IPS DF 6.9 (cell line): ENCODE data around the gene VCAN.

Experiments
- DNase-seq: peaks from one replicate; pipeline ENCODE4 v3.0.0-alpha.2; 2013; ENCODE audit warnings: low read depth, low spot score
- H3K27ac ChIP-seq: one replicate; pipeline ENCODE4 v1.5.1; 2013; ENCODE audit warnings: low read length, control low read depth
- H3K27me3 ChIP-seq: 2 replicates; pipeline ENCODE4 v1.6.1; 2013; ENCODE audit warnings: mild to moderate bottlenecking, low read length; ENCODE audit not compliant: control insufficient read depth, insufficient read depth
- H3K36me3 ChIP-seq: 2 replicates; pipeline ENCODE4 v1.6.1; 2013; ENCODE audit warnings: low read length; ENCODE audit not compliant: control insufficient read depth, insufficient read depth
- H3K4me1 ChIP-seq: 2 replicates; pipeline ENCODE4 v1.6.1; 2013; ENCODE audit warnings: low read length; ENCODE audit not compliant: control insufficient read depth, insufficient read depth
- H3K4me3 ChIP-seq: 2 replicates; pipeline ENCODE4 v1.5.1; 2013; ENCODE audit warnings: mild to moderate bottlenecking, low read length
- H3K9me3 ChIP-seq: 2 replicates; pipeline ENCODE4 v1.6.1; 2013; ENCODE audit warnings: low read length, inconsistent platforms; ENCODE audit not compliant: control insufficient read depth, insufficient read depth
- WGBS: extraction: QIAGEN DNeasy Blood & Tissue Kit; methylation state at CpG from one replicate; pipeline ENCODE4 v1.1.7; 2013; ENCODE audit warnings: mixed read lengths, missing lambda C conversion rate; ENCODE audit not compliant: insufficient read length, insufficient coverage; 5-methylcytosine and 5-hydroxymethylcytosine counted together

VCAN gene

DNA sequence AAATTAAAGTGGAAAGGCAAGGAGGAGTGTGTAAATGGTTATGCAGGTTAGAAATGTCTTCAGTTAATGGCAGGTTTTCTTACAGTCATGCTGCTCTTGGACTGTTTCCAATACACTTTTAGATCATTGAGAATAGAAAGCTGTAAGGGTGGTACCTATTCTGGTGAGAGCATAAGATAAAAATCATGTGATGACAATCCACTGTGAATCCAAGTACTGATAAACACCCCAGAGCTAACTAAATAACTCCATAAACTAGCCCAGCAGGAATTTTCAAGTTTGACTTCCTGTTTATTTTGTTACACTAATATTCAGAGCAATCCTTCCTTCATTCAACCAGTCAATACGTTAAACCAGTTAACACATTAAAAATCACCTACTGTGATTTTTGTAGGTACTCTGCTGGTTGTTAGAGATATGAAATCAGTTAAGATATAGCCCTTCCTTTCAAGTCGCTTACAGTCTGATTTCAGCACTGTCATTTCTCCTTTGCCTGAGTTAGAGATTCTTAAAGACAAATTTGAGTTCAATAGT, 22.6 kb downstream of the VCAN start:
- WGBS = no CpG with 5 or more reads among the region's 2 CpGs
- no peak for DNase-seq
- H3K36me3 ChIP-seq = peaks cover 6% of the 10 kb centered on the region

DNA sequence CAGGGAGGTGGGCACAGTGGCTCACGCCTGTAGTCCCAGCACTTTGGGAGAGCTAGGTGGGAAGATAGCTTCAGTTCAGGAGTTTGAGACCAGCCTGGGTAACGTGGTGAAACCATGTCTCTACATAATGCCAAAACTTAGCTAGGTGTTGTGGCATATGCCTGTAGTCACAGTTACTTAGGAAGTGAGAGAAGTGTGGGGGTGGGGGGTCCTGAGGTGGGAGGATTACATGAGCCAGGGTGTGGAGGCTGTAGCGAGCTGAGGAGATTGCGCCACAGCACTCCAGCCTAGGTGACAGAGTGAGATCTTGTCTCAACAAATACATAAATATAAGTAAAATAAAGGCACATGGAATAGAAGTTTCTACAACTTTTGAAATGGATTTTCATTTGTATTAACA, 23.1 kb downstream of the VCAN start:
- no peak overlapping the region for H3K27ac ChIP-seq
- H3K27me3 ChIP-seq = no peaks in the 10 kb centered on the region
- peaks cover 6% of the 10 kb centered on the region for H3K36me3 ChIP-seq
- H3K4me1 ChIP-seq = 0 out of 2 replicates have a peak, but pooled peaks cover 2% of the 10 kb centered on the region
- no CpG with 5 or more reads among the region's 4 CpGs for WGBS
- no peaks in the 10 kb centered on the region for H3K9me3 ChIP-seq
- no peak for DNase-seq
- H3K4me3 ChIP-seq = no peak overlapping the region

More for the DNA sequence above, 22.6 kb downstream of the VCAN start:
- H3K4me1 ChIP-seq = 0 out of 2 replicates have a peak, but pooled peaks cover 2% of the 10 kb centered on the region
- H3K9me3 ChIP-seq = no peaks in the 10 kb centered on the region
- H3K27me3 ChIP-seq = no peaks in the 10 kb centered on the region
- H3K27ac ChIP-seq = no peak overlapping the region
- H3K4me3 ChIP-seq = no peak overlapping the region

DNA sequence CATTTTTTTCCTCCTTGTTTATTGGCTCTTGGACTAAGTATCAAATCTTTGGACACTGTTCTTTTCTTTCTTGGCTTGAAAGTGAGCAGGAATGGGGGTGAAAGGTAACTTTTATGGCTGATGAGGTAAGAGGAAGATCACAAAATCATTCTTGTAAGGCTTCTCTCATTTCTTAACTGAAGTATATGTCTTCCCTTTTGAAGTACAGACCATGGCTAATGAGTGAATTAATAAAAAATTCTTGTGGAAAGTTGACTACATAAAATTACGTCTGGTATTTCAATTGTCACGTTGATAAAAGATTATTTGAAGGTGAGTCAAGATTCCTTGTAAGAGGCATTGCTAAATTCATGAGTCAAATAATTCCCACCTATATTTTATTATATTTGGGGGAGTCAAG, 25.1 kb downstream of the VCAN start:
- H3K27me3 ChIP-seq = no peaks in the 10 kb centered on the region
- no CpG with 5 or more reads among the region's 2 CpGs for WGBS
- H3K27ac ChIP-seq = no peak overlapping the region
- H3K9me3 ChIP-seq = no peaks in the 10 kb centered on the region
- 0 out of 2 replicates have a peak, but pooled peaks cover 2% of the 10 kb centered on the region for H3K4me1 ChIP-seq
- H3K4me3 ChIP-seq = no peak overlapping the region
- no peaks in the 10 kb centered on the region; the same call in 1 of the 2 replicates for H3K36me3 ChIP-seq
- no peak for DNase-seq

DNA sequence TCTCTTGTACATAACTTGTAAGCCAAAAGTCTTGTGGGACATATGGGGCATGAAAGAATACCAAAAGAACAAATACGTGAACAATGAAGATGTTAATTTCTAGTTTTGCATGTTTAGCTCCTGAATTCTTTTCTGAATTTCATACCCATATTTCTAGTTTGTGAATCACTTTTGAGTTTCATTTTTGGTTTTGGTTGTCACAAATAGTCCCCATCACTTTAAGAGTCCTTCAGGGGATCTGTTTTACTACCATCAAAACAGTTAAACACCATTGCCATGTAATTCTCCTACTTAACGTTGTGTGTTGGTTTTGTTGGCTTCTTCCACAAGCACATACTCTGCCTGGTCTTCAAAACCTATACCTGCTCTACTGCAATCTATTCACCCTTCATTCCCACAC, 27.0 kb downstream of the VCAN start:
- H3K4me3 ChIP-seq = no peak overlapping the region
- H3K27ac ChIP-seq = no peak overlapping the region
- H3K36me3 ChIP-seq = no peaks in the 10 kb centered on the region; the same call in 1 of the 2 replicates
- no peaks in the 10 kb centered on the region for H3K9me3 ChIP-seq
- H3K27me3 ChIP-seq = no peaks in the 10 kb centered on the region
- H3K4me1 ChIP-seq = no peaks in the 10 kb centered on the region
- no CpG with 5 or more reads among the region's 2 CpGs for WGBS
- DNase-seq = no peak

DNA sequence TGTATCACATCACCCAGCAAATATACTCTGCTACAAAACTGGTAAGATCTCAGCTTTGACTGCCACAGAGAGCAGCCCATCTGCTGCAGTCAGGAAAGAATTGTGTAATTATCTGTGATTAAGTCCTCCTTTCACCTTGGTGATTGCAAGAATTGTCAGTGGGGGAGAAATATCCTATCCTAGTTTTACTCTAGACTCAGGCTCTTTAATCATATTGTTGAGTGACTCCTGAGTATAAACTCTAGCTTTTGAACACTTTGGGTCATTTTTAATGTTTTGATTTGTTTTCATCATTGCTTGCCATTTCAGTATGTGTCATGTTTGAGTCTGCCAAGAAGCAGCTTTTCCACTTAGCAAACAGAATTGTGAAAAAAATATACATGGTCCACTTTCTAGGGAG, 32.1 kb downstream of the VCAN start:
- Histone ChIP-seq H3K36me3 (peaks cover 4% of the 10 kb centered on the region), H3K4me3 (no peak overlapping the region), H3K27me3 (no peaks in the 10 kb centered on the region), H3K4me1 (no peaks in the 10 kb centered on the region), H3K9me3 (no peaks in the 10 kb centered on the region; the same call in 1 of the 2 replicates), H3K27ac (no peak overlapping the region)
- no peak for DNase-seq

DNA sequence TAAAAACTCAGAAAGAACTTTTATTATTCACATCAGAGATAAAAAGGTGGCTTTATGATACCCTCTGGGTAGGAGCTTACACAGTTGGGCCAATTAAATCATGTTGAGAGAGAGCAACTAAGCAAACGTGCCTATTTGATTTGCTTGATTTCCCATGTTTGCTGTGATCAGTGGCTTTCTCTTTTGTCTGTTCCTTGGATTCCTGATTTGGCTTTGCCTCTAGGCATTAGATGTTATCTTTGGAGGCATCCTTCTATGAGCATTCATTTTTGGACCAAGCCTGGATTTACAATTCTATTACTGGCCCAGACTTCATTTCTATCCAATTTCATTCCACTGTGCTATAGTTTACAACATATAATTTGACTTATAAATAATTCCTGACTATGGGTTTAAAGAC, 35.9 kb downstream of the VCAN start:
- H3K4me3 ChIP-seq = no peak overlapping the region
- H3K27me3 ChIP-seq = no peaks in the 10 kb centered on the region
- no CpG with 5 or more reads among the region's 1 CpG for WGBS
- H3K4me1 ChIP-seq = peaks cover 1% of the 10 kb centered on the region; the same call in 1 of the 2 replicates
- DNase-seq = no peak
- H3K9me3 ChIP-seq = no peaks in the 10 kb centered on the region; the same call in 1 of the 2 replicates
- peaks cover 8% of the 10 kb centered on the region for H3K36me3 ChIP-seq
- H3K27ac ChIP-seq = no peak overlapping the region

DNA sequence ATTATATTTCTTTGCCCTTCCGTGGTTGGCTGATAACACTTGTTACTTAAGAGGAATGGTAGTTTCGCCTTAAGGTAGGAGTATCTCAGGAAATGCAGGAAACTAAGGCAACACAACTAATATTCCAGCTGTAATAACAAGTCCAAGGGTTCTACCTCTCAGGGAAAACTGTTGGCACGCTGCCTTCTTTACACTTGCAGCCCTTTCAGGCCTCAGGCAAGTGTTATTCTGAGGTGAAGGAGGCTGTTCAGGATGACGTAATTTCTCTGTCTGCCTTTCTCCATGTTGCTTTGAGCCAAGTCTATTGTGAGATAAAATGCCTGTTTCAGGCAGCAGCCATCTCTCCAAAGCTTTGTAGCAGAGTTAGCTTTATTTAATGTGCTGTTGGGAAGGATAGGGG, 38.0 kb downstream of the VCAN start:
- H3K4me1 ChIP-seq = peaks cover 1% of the 10 kb centered on the region; the same call in 1 of the 2 replicates
- peaks cover 8% of the 10 kb centered on the region for H3K36me3 ChIP-seq
- no peak overlapping the region for H3K4me3 ChIP-seq
- no peak overlapping the region for H3K27ac ChIP-seq
- no peaks in the 10 kb centered on the region for H3K27me3 ChIP-seq
- DNase-seq = no peak
- WGBS = no CpG with 5 or more reads among the region's 4 CpGs
- H3K9me3 ChIP-seq = no peaks in the 10 kb centered on the region; the same call in 1 of the 2 replicates

DNA sequence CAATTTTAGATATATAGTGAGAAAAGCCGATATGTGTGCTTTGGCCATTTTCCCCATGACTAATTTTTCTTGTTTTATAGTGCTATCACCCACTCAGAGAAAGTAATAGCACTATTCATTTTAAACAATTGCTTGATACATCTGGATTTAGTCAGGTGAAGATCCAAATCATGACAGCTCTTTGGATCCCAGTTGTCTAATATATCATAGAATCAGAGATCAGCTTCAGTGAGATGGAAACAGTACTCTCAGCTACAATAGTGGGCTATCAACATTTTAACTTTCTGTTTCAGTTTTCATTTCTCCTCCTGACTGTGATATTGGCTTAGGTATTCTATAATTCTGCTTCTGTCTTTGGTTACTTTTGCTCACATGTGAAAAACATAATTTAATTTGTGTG, 38.7 kb downstream of the VCAN start:
- Histone ChIP-seq H3K27ac (no peak overlapping the region), H3K36me3 (peaks cover 7% of the 10 kb centered on the region), H3K27me3 (no peaks in the 10 kb centered on the region), H3K4me1 (peaks cover 1% of the 10 kb centered on the region; the same call in 1 of the 2 replicates), H3K4me3 (no peak overlapping the region), H3K9me3 (no peaks in the 10 kb centered on the region; the same call in 1 of the 2 replicates)
- no peak for DNase-seq
- WGBS = no CpG with 5 or more reads among the region's 1 CpG

DNA sequence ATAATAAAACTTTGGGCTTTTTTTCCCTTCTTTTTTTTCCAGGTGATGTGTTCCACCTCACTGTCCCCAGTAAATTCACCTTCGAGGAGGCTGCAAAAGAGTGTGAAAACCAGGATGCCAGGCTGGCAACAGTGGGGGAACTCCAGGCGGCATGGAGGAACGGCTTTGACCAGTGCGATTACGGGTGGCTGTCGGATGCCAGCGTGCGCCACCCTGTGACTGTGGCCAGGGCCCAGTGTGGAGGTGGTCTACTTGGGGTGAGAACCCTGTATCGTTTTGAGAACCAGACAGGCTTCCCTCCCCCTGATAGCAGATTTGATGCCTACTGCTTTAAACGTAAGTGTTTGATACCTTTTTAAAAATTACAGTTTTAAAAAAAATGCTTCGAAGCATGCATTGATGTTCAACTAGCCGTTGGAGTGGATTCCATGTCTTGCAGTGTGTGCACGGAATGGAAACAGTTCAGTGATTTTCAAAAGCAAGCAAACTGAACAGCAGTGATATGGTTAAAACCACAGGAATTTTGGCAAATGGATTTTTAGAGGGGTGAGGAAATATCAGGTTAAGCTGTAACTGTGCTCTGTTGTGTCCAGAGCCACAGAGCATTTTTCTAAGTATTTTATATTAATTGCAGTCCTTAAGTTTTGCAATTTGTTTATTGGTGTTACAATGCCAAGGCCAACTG, 40.7 kb downstream of the VCAN start:
- Histone ChIP-seq H3K27me3 (no peaks in the 10 kb centered on the region), H3K4me1 (peaks cover 1% of the 10 kb centered on the region; the same call in 1 of the 2 replicates), H3K4me3 (no peak overlapping the region; the same call in 1 of the 2 replicates), H3K36me3 (peaks cover 4% of the 10 kb centered on the region; the same call in 1 of the 2 replicates), H3K27ac (no peak overlapping the region), H3K9me3 (no peaks in the 10 kb centered on the region)
- WGBS = no CpG with 5 or more reads among the region's 13 CpGs
- DNase-seq = no peak

DNA sequence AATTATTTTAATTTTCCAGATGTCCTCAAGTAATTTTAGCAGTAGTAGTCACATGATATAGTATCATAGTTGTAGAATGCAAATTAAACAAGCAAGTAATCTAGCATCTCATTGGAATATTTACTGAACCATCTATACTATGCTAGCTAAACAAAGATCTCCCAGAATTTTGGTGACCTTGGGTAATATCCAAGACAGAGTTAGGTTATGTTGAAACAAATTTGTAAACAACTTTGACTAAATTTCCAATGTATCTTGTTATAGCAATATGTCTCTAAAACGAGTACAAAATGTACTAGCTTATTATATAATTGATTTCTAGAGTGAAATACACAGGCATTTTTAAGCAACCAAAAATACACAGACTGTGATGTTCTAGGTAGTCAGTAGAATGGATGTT, 41.5 kb downstream of the VCAN start:
- WGBS = no CpG with 5 or more reads among the region's 1 CpG
- Histone ChIP-seq H3K4me1 (peaks cover 1% of the 10 kb centered on the region; the same call in 1 of the 2 replicates), H3K4me3 (no peak overlapping the region), H3K27ac (no peak overlapping the region), H3K36me3 (peaks cover 4% of the 10 kb centered on the region; the same call in 1 of the 2 replicates), H3K27me3 (no peaks in the 10 kb centered on the region), H3K9me3 (no peaks in the 10 kb centered on the region)
- no peak for DNase-seq
